NCI-H187 (cell line): Measurements from ENCODE around the gene PARG.
"Not testable (repeated sequence)": the region's sequence is repeated elsewhere in the genome, so short reads cannot be mapped to it uniquely, and the experiment has no call there.

Source experiments
- DNase-seq, 2 experiments: peaks; one replicate each; lab custom pipeline; 2025; lab: John Stamatoyannopoulos, UW

PARG gene

DNA sequence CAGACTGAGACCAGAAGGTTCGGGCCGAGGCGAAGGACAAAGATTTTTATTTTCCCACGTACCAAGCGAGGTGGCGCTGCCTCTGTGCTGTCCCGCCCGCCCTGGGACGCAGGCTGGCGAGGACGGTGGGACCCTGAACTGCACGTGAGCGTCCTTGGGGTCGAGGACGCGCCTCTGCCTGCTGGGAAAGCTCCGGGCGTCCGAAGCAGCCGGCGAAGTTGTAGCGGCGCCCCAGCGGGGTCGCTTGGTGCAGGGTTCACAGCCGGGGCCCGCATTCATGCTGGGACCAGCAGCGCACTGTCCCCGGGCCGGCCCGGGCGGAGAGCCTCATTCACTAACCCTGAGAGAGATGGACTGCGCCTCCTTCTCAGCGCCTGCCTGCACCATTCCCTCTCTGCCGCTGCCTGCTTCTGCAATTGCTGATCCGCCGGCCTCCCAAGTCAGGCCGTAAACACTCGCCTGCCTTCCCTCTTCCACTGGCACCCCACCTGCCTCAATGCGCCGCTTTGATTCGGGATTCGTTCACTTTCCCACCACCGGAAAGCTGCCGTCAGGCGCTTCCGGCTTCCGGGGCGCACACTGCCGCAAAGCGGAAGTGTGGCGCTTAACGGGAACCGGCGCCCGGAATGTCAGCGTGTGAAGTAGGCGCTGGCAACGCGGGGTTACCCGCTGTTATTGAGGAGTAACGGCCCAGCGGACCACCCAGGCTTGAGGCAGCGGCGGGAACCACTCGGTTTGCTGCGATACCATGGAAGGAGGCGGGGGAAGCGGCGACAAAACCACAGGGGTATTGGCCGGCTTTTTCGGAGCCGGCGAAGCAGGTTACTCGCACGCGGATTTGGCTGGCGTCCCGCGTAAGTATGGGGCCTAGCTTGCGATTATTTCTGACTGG, at the start of gene PARG, which contains the start of gene TIMM23B:
Gene PARG, minus strand, starts transcription at position 581 of the 892 bp plus-strand sequence. Its CDS starts 302 bp downstream, at position 279.
Gene TIMM23B, plus strand, starts transcription at position 607 of the 892 bp plus-strand sequence. Its CDS starts 142 bp downstream, at position 749.
- DNase-seq, result peak; percentile 1 to 7

GRCh38 chr10:49988376-49988775, 46.5 kb upstream of the PARG start, which contains the start of gene AGAP6:
Gene AGAP6 (plus strand): TSS chr10:49988406. CDS start chr10:49988716, 310 bp downstream.
- not testable (repeated sequence) for DNase-seq

- not testable (repeated sequence) for DNase-seq
Measured at GRCh38 chr10:49987207-49987606, 45.4 kb upstream of the PARG start.

DNA sequence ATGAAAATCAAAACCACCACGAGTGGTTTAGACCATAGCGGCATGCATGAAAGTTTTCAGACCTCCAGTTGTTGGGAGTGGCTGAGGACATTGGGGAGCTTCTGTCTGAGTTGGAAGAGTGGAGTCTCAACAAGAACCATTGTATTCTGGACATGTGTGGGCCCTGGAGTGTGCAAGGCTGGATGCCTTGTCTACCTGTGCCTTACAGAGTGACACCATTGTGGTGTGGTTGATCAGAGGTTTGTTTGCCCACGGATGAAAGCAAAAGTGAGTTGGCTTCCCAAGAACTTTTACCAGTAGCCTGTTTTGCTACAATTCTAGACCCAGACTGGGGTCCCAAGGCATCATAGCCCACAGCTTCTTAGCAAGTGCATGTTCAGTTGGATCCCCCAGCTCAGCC, 35.9 kb upstream of the PARG start:
- not testable (repeated sequence) for DNase-seq

- not testable (repeated sequence) for DNase-seq
Measured at GRCh38 chr10:49972094-49972493, 30.3 kb upstream of the PARG start.

GRCh38 chr10:49971466-49971865, 29.6 kb upstream of the PARG start:
- not testable (repeated sequence) for DNase-seq

DNA sequence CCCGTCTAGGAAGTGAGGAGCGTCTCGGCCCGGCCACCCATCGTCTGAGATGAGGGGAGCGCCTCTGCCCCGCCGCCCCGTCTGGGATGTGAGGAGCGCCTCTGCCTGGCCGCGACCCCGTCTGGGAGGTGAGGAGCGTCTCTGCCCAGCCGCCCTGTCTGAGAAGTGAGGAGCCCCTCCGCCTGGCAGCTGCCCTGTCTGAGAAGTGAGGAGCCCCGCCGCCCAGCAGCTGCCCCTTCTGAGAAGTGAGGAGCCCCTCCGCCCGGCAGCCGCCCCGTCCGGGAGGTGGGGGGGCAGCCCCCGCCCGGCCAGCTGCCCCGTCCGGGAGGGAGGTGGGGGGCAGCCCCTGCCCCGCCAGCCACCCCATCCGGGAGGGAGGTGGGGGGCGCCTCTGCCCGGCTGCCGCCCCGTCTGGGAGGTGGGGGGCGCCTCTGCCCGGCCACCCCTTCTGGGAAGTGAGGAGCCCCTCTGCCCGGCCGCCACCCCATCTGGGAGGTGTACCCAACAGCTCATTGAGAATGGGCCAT, 28.6 kb upstream of the PARG start:
- not testable (repeated sequence) for DNase-seq

DNA sequence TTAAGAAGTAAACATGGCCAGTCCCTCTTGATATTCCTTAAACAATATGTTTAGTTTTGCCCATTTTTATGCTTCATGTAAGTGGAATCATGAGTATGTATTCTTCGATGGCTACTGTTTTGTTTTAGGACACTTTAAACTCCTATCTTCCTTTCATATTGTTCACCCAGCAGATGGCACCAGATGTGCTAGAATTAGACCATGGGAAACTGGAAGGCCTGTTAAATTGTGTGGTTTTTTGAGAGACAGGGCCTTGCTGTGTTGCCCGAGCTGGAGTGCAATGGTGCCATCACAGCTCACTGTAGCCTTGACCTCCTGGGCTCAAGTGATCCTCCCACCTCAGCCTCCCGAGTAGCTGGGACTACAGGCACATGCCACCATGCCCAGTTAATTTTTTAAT, 11.3 kb upstream of the PARG start:
- DNase-seq, result not testable (repeated sequence)

DNA sequence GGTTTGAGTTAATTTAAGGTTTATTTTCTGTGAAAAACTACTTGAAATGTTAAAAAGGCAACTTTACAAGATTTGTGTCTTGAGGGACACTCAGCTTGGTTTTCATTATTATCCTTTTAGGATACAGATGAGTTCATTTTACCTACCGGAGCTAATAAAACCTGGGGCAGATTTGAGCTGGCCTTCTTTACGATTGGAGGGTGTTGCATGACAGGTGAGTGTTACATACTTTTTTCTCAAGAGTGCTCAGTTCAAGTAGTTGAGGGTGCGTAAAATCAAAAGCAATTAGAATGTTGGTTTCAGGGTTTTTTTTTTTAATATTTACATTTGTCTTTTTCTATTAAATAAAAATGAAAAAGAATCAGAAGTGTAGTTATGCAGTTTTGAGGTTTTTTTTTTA, 10.2 kb upstream of the PARG start:
- not testable (repeated sequence) for DNase-seq

- not testable (repeated sequence) for DNase-seq
Measured at GRCh38 chr10:49948737-49949136, 6.9 kb upstream of the PARG start.

DNA sequence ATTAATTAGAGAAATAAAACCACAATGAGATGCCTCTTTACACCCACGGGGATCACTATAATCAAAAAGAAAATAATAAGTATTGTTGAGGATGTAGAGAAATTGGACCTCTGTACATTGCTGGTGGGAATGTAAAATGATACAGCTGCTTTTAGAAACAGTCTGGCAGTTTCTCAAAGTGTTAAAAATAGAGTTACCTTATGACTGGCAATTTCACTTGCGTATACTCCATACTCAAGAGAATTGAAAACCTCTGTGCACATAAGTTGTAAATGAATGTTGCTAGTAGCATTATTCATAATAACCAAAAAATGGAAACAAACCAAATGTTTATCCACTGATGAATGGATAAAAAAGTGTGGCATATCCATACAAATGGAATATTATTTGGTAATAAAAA, 6.3 kb upstream of the PARG start:
- not testable (repeated sequence) for DNase-seq

DNA sequence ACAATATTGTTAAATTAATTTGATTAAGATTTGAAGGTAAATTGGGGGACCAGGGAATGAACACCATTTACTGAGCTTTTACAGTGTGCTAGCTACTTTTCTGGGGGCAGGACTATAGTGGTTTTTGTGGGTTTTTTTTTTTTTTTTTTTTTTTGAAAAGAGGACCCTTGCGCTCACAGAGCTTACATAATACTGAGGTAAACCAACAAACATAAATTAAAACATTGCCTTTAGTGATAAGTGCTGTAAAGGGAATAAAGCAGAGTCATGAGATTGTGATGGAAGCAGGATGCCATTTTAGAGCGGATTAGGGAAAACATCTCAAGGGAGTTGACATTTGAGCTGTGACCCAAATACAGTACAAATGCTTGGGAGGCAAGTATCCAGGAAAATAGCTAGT, 1.8 kb upstream of the PARG start:
- DNase-seq, result not testable (repeated sequence)

- not testable (repeated sequence) for DNase-seq
Measured at GRCh38 chr10:49942339-49942705, 495 bp upstream of the PARG start.

DNA sequence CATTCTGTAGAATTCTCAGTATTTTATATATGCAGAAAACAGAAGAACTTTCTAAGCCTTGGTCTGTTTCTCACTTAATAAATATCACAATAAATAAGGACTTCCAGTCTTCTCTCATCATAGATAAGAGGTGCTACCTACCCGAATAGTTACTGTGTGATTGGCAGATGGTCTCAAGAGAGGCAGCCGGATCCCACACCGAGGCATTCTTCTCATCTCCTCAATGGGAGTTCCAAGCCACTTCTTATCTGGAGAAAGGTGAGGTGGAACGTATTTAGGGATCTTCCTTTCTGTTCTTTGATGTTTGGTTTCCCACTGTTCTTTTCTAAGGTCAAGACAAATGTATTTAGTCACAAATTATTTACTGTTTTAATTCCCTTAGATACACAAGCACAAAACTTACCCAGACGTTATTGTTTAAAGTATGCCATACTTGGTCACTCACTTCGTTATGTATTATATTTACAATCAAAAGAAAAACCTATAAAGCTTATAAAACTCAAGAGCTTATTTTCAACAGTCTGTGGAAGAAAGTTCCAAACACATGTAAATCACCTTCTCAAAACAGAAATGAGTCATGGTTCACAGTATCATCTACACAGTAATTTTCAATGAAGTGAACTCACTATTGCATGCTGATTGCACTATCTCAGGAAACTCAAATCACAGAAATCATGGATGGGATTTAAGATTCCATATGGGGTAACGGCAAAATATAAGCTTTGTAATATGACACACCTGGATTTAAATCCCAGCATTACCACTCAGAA, 9.7 kb downstream of the PARG start:
- DNase-seq, result not testable (repeated sequence)

- DNase-seq, result not testable (repeated sequence)
Measured at GRCh38 chr10:49931276-49931675, 10.6 kb downstream of the PARG start.

DNA sequence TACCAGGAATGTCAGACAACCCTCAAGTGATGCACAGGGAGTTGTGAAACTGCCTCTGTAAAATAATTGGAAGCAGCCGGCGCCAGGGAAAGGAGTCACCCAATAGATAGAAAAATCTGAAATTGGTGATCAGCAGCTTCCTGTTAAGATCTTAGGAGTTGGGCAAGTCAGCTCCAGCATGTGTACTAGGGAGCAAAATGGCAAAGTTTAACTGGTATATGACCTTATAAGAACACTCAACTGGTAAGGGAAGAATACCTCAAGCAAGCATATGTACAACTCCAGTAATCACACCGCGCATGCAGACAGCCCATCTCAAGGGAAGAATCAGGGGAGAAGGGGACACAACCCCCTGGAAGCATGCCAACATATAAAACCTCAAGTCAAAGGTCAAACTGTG, 18.3 kb downstream of the PARG start:
- not testable (repeated sequence) for DNase-seq

DNA sequence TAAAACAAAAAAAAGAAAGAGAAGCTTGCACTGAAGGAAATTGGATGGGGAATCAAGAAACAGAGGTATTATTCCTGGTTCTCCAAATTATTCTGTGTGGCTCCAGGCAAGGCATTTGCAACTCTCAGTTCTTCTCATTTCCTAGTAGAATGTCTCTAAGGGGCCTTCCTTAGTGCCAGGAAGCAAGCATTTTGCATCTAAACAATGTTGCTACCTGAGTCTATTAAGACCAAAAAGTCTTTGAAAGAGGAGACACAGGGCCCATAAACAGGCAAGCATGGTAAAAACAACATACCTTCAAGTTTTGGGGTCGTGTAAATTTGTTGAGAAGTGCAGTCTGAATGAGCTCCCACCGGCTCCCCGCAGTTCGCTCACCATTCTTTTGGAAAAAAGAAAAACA, 19.8 kb downstream of the PARG start:
- not testable (repeated sequence) for DNase-seq

- DNase-seq, result not testable (repeated sequence)
Measured at GRCh38 chr10:49917927-49918326, 23.9 kb downstream of the PARG start.

DNA sequence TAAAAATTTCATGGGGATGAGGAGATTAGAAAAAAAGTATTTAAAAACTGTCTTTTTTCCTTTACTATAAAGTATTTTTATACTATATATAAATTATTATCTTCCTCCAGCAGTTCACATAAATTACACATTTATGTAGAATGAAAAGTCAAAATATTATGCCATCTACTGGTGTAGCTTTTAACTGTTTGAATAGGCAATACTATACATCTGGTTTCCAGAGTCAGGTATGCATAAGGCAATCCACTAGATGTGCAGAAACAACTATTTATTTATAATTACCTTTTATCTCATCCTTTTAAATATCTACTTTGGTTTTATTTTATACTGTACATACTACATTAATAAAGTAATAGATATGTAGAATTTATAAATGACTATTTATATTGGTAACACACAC, 25.4 kb downstream of the PARG start:
- not testable (repeated sequence) for DNase-seq

DNA sequence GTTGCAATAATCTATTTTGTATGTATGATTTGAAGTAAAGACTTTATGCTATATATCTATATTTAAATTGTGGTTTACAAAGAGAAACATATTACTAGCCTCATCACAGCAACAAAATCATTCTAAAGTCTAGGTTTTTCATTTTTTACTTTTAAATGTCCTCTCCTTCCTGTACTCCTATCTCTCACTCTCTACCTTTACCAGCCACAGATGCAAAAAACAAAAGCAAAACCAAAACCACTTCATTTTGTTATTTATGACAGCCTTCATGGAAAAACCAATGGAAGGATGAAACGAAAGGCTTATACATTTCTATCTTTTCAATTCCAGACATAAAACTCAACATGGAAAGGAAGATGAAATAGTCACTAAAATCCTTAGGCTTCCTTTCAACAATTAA, 31.5 kb downstream of the PARG start:
- not testable (repeated sequence) for DNase-seq

DNA sequence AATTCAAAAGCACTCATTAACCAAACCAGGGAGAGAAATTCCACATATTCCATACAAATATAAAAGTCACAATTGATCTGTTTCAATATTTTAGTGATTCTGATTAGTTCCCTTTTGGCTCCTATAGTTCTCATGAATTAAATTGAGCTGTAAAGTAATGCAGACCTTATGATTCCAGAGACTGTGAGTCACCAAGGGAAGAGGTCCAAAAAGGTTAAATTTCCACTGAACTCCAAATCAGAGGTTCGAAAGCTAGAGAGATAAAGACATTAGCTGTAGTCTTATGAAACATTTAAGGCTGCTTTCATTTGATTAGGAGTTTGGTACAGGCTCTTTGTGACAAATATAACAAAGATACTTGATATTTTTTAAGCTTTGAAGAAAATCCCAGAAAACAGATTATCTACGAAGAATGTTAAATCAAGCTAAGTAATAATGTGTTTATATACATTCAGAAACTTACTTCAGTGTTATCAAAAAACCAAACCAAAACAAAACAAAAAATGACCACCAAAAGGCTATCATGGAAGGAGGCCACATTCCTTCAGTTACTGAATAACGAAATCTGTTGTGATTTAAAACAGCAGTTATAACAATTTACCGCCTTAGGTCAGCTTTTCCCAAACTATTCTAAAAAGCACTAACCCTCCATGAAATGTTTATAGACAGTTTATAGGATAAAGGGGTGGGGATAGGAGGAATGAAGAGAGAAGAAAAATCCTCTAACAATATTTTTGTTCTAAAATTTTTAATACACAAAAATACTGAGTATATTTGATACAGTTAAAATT, 33.3 kb downstream of the PARG start:
- not testable (repeated sequence) for DNase-seq
